HFFc6 (cell line): ENCODE measurements around the gene CENPP. TPM values are rescaled to one million over a fixed set of nuclear protein-coding genes. Genes with fewer than 3 reads are reported as not detected.

Source experiments
- DNase-seq: peaks from one replicate; pipeline ENCODE4 v3.0.0-alpha.2; 2018
- H3K27ac Mint-ChIP-seq: 2 replicates; pipeline ENCODE4 v1.8.0; 2020; ENCODE audit warnings: mild to moderate bottlenecking, mixed read lengths
- H3K27me3 Mint-ChIP-seq: 2 replicates; pipeline ENCODE4 v1.8.0; 2021; ENCODE audit warnings: mild to moderate bottlenecking, moderate library complexity, mixed read lengths; ENCODE audit not compliant: insufficient read depth
- H3K36me3 Mint-ChIP-seq: 2 replicates; pipeline ENCODE4 v1.8.0; 2021; ENCODE audit warnings: low read depth, mixed read lengths
- H3K4me1 Mint-ChIP-seq: 2 replicates; pipeline ENCODE4 v1.8.0; 2020; ENCODE audit warnings: low read depth, mixed read lengths
- H3K4me3 Mint-ChIP-seq: 2 replicates; pipeline ENCODE4 v1.8.0; 2020; ENCODE audit warnings: mild to moderate bottlenecking, moderate library complexity, mixed read lengths
- H3K9me3 Mint-ChIP-seq: 2 replicates; pipeline ENCODE4 v1.8.0; 2020; ENCODE audit warnings: mild to moderate bottlenecking, mixed read lengths
- CTCF ChIP-seq: fragments of 200-600 bp; sonication (generic); IDR thresholded peaks from 2 replicates; pipeline ENCODE4 v1.5.0; 2021; ENCODE audit warnings: antibody characterized with exemption, mild to moderate bottlenecking
- total RNA-seq, 6 experiments: library from RNA; stranded (reverse); fragmentation: NEBNext Ultra II Directional; extraction: Animal tissue kit (Norgen Biotek cat#: 25700); gene quantifications; 2 replicates in 1 of 6; 3 replicates in 5 of 6; pipeline ENCODE4 v1.2.3, GENCODE V29; 2021

The CENPP gene
- total RNA-seq, 6 experiments from 2014 or later = 3.0 to 7.0 (median 6.0) TPM

- DNase-seq = no peak
- no peak for TF ChIP-seq CTCF
- Mint-ChIP-seq H3K9me3 (no peaks in the 10 kb centered on the region), H3K36me3 (no peaks in the 10 kb centered on the region), H3K4me3 (no peak overlapping the region), H3K27me3 (no peaks in the 10 kb centered on the region; the same call in 1 of the 2 replicates), H3K4me1 (no peaks in the 10 kb centered on the region), H3K27ac (no peak overlapping the region)
Measured at GRCh38 chr9:92527291-92527828, 201.6 kb downstream of the CENPP start.

DNA sequence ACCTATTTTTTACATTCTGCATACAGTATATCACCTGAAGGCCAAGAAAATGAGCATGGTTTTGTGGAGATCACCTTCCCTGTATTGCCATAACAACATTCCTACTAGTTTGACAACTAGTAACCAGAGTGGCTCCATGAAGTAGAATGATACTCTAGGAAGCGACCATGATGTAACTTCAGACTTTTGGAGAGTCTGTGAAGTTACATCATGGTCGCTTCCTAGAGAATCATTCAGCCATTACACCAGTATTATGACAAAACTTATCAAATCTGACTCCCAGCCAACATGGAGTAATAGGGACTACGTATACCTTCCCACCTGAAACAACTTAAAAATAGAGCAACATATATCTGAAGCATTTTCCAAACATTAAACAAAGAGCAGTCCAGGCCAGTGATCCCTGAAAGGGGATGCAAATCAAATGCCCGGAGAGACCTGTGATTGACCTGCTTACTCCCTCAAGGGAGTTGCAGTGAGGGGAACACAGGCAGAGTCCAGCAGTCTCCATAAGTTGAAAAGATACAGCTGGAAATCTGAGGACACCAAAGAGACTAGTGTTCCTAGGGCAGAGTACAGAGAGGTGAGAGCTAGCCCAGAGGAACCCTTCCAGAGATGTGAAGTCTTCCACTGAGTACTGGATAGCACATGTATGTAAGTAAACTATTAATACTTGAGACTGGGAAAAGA, 202.2 kb downstream of the CENPP start:
- Mint-ChIP-seq H3K36me3 (no peaks in the 10 kb centered on the region), H3K9me3 (no peaks in the 10 kb centered on the region), H3K4me1 (no peaks in the 10 kb centered on the region), H3K27me3 (no peaks in the 10 kb centered on the region; the same call in 1 of the 2 replicates), H3K4me3 (no peak overlapping the region), H3K27ac (no peak overlapping the region)
- no peak for DNase-seq
- no peak for TF ChIP-seq CTCF

DNA sequence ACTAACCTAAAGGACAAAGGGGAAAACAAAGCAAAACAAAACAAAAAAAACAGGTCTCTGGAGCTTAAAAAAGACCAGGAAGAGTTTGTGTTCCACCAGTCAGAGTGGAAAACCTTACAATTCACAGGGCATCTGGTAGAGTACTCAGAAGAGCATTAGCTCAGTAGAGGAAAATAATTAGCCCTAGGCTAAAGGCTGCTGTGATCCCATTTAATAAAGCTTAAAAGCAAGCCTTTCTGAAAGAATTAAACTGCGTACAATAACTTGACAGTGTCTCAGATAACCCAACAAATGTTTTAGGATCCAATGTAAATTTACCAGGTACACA, 202.7 kb downstream of the CENPP start:
- no peak overlapping the region for H3K4me3 Mint-ChIP-seq
- H3K27me3 Mint-ChIP-seq = no peaks in the 10 kb centered on the region; the same call in 1 of the 2 replicates
- H3K9me3 Mint-ChIP-seq = no peaks in the 10 kb centered on the region
- H3K36me3 Mint-ChIP-seq = no peaks in the 10 kb centered on the region
- no peak overlapping the region for H3K27ac Mint-ChIP-seq
- no peak for DNase-seq
- no peaks in the 10 kb centered on the region for H3K4me1 Mint-ChIP-seq
- no peak for TF ChIP-seq CTCF

GRCh38 chr9:92529124-92529523, 203.4 kb downstream of the CENPP start:
- H3K36me3 Mint-ChIP-seq = no peaks in the 10 kb centered on the region
- TF ChIP-seq CTCF = no peak
- H3K27me3 Mint-ChIP-seq = no peaks in the 10 kb centered on the region; the same call in 1 of the 2 replicates
- H3K9me3 Mint-ChIP-seq = no peaks in the 10 kb centered on the region
- no peak overlapping the region for H3K27ac Mint-ChIP-seq
- DNase-seq = no peak
- H3K4me3 Mint-ChIP-seq = no peak overlapping the region
- H3K4me1 Mint-ChIP-seq = peaks cover 2% of the 10 kb centered on the region; the same call in 1 of the 2 replicates

DNA sequence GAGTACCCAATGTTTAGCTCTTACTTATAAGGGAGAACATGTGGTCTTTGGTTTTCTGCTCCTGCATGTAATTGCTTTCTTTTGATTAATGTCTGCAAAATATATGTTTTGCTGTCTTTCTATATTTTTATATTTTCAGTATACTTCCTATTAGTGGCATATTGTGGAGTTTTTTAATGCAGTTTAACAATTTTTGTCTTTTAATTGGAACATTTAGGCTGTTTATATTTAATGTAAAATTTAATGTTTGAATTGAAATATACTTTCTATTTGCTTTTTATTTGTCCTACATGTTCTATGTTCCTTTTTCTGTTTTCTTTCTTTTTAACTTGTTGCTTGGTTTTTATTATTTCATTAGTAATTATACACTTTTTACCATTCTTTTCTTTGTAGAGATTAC, 205.1 kb downstream of the CENPP start:
- peaks cover 17% of the 10 kb centered on the region for H3K4me1 Mint-ChIP-seq
- H3K9me3 Mint-ChIP-seq = no peaks in the 10 kb centered on the region
- DNase-seq = no peak
- H3K4me3 Mint-ChIP-seq = no peak overlapping the region
- no peak overlapping the region for H3K27ac Mint-ChIP-seq
- H3K27me3 Mint-ChIP-seq = no peaks in the 10 kb centered on the region; the same call in 1 of the 2 replicates
- no peaks in the 10 kb centered on the region for H3K36me3 Mint-ChIP-seq
- TF ChIP-seq CTCF = no peak
